ENCODE data around the gene ALG12.

ALG12 gene

DNA sequence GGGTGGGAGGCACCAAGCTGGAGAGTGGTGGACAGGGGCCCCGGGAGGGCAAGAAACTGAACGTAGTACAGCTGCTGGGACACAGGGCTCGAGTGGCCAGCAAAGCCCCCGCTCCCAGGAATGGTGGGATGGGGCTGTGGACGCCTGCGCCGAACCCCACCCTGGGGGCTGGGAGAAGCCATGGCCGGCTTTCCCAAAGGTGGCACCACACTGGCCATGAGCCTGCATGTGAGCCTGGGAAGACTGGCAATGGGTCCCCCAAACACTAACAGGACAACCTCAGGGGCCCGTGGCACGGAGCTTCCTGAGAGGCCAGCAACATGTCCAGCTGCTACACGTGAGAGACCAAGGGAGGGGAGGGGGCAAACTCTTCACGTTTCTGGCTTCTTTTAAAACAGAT lies 4.0 kb downstream of the ALG12 start:
- TF ChIP-seq SIN3A (IDR thresholded peaks at IDR 0.05; ENCODE audit: borderline replicate concordance, insufficient read depth, low read length) (no peak), FOXP2 (optimal IDR thresholded peaks at IDR 0.05; ENCODE audit: borderline replicate concordance, extremely low read depth, extremely low read length, insufficient read depth) (no peak), POLR2AphosphoS5 (IDR thresholded peaks at IDR 0.05; ENCODE audit: low read depth, low read length) (no peak), TAF1 (IDR thresholded peaks at IDR 0.05; ENCODE audit: borderline replicate concordance, insufficient read depth, low read length) (no peak)
- TF ChIP-seq, protein P1, sequence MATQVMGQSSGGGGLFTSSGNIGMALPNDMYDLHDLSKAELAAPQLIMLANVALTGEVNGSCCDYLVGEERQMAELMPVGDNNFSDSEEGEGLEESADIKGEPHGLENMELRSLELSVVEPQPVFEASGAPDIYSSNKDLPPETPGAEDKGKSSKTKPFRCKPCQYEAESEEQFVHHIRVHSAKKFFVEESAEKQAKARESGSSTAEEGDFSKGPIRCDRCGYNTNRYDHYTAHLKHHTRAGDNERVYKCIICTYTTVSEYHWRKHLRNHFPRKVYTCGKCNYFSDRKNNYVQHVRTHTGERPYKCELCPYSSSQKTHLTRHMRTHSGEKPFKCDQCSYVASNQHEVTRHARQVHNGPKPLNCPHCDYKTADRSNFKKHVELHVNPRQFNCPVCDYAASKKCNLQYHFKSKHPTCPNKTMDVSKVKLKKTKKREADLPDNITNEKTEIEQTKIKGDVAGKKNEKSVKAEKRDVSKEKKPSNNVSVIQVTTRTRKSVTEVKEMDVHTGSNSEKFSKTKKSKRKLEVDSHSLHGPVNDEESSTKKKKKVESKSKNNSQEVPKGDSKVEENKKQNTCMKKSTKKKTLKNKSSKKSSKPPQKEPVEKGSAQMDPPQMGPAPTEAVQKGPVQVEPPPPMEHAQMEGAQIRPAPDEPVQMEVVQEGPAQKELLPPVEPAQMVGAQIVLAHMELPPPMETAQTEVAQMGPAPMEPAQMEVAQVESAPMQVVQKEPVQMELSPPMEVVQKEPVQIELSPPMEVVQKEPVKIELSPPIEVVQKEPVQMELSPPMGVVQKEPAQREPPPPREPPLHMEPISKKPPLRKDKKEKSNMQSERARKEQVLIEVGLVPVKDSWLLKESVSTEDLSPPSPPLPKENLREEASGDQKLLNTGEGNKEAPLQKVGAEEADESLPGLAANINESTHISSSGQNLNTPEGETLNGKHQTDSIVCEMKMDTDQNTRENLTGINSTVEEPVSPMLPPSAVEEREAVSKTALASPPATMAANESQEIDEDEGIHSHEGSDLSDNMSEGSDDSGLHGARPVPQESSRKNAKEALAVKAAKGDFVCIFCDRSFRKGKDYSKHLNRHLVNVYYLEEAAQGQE (IDR thresholded peaks at IDR 0.05; ENCODE audit: insufficient read depth in 1 of 2, low read depth in 2 of 2, low read length in 2 of 2) = no peak

- TF ChIP-seq POLR2AphosphoS5 (IDR thresholded peaks at IDR 0.05; ENCODE audit: low read depth, low read length) (no peak), FOXP2 (optimal IDR thresholded peaks at IDR 0.05; ENCODE audit: borderline replicate concordance, extremely low read depth, extremely low read length, insufficient read depth) (no peak), SIN3A (IDR thresholded peaks at IDR 0.05; ENCODE audit: borderline replicate concordance, insufficient read depth, low read length) (no peak), TAF1 (IDR thresholded peaks at IDR 0.05; ENCODE audit: borderline replicate concordance, insufficient read depth, low read length) (no peak)
- TF ChIP-seq, protein P1 (IDR thresholded peaks at IDR 0.05; ENCODE audit: insufficient read depth in 1 of 2, low read depth in 2 of 2, low read length in 2 of 2) = no peak
These were observed 4.8 kb downstream of the ALG12 start for GRCh38 chr22:49913446-49913845.

DNA sequence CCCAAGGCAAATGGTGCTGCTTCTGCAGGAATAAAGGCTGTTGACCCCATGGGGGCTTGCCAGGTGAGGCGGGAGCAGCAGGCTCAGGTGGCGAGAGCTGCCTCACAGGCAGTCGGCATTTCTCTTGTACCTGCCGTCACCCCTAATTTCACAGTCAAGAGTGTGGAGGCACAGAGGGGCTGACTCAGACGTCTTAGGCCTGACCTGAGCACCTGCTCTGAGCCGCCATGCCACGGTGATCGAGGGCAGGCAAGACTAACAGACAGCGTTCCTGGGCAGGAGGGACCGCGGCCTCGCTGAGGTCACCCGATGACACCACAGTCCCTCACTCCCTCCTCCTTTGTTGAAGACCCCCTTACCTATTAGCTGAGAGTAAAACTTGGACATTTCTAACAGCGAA lies 5.2 kb downstream of the ALG12 start:
- no peak for TF ChIP-seq TAF1 (IDR thresholded peaks at IDR 0.05; ENCODE audit: borderline replicate concordance, insufficient read depth, low read length)
- no peak for TF ChIP-seq SIN3A (IDR thresholded peaks at IDR 0.05; ENCODE audit: borderline replicate concordance, insufficient read depth, low read length)
- TF ChIP-seq, protein P1 (IDR thresholded peaks at IDR 0.05; ENCODE audit: insufficient read depth in 1 of 2, low read depth in 2 of 2, low read length in 2 of 2) = no peak
- no peak for TF ChIP-seq POLR2AphosphoS5 (IDR thresholded peaks at IDR 0.05; ENCODE audit: low read depth, low read length)
- no peak for TF ChIP-seq FOXP2 (optimal IDR thresholded peaks at IDR 0.05; ENCODE audit: borderline replicate concordance, extremely low read depth, extremely low read length, insufficient read depth)

- TF ChIP-seq TAF1 (IDR thresholded peaks at IDR 0.05; ENCODE audit: borderline replicate concordance, insufficient read depth, low read length) = no peak
- no peak for TF ChIP-seq FOXP2 (optimal IDR thresholded peaks at IDR 0.05; ENCODE audit: borderline replicate concordance, extremely low read depth, extremely low read length, insufficient read depth)
- TF ChIP-seq POLR2AphosphoS5 (IDR thresholded peaks at IDR 0.05; ENCODE audit: low read depth, low read length) = no peak
- TF ChIP-seq, protein P1 (IDR thresholded peaks at IDR 0.05; ENCODE audit: insufficient read depth in 1 of 2, low read depth in 2 of 2, low read length in 2 of 2) = no peak
- no peak for TF ChIP-seq SIN3A (IDR thresholded peaks at IDR 0.05; ENCODE audit: borderline replicate concordance, insufficient read depth, low read length)
These were observed 6.2 kb downstream of the ALG12 start for GRCh38 chr22:49911881-49912625.

Measured in PFSK-1 (cell line).